IMR-90 (cell line): Measurements from ENCODE around the gene ZNHIT1. TPM values are rescaled to one million over a fixed set of nuclear protein-coding genes. Genes with fewer than 3 reads are reported as not detected.
A peak's percentile ranks its signal among the peaks of the same experiment; 100 is the strongest.

Experiments
- ATAC-seq: fragments of 200-7000 bp; cut with Tn5 transposase; 2 replicates; pipeline ENCODE4 v1.9.1; 2020; ENCODE audit warnings: low read depth, mild to moderate bottlenecking, moderate library complexity
- BruUV-seq: library from RNA; stranded (reverse); fragments of 400-500 nt; replicated peaks from 2 replicates; lab custom pipeline; 2021; lab: Mats Ljungman, UMichigan
- CTCF ChIA-PET: fragments of 300-600 bp; formaldehyde crosslinking; extraction: SDS; loops from one replicate; lab custom pipeline; 2021; ENCODE audit warnings: antibody characterized with exemption; lab: Yijun Ruan, JAX
- POLR2A ChIA-PET: fragments of 300-600 bp; sonication (Branson Sonifier 250); formaldehyde crosslinking; loops from one replicate; lab custom pipeline; 2022; ENCODE audit warnings: antibody characterized with exemption; ENCODE audit not compliant: unreplicated experiment; lab: Charles Lee
- DNase-seq: peaks from one replicate; pipeline ENCODE4 v3.0.0; 2013
- H2AFZ ChIP-seq: replicated peaks from 2 replicates; pipeline ENCODE3; 2013; ENCODE audit warnings: low read length, mild to moderate bottlenecking; ENCODE audit not compliant: poor library complexity
- H2AK5ac ChIP-seq: 2 replicates; pipeline ENCODE4 v1.6.1; 2013; ENCODE audit warnings: low read depth, low read length, inconsistent platforms
- H2AK9ac ChIP-seq: replicated peaks from 2 replicates; pipeline ENCODE3; 2013; ENCODE audit warnings: mild to moderate bottlenecking, low read depth, low read length, moderate library complexity; ENCODE audit not compliant: poor library complexity
- H2BK120ac ChIP-seq: 2 replicates; pipeline ENCODE4 v1.6.1; 2013; ENCODE audit warnings: low read depth, low read length, inconsistent platforms
- H2BK15ac ChIP-seq: 3 replicates; pipeline ENCODE4 v1.6.1; 2013; ENCODE audit warnings: low read depth, low read length, inconsistent platforms
- H2BK20ac ChIP-seq: 2 replicates; pipeline ENCODE4 v1.6.1; 2013; ENCODE audit warnings: low read depth, mild to moderate bottlenecking, inconsistent platforms, low read length, moderate library complexity
- H2BK5ac ChIP-seq: 2 replicates; pipeline ENCODE4 v1.6.1; 2013; ENCODE audit warnings: mild to moderate bottlenecking, low read depth, low read length, inconsistent platforms; ENCODE audit not compliant: poor library complexity, severe bottlenecking
- H3K14ac ChIP-seq: replicated peaks from 2 replicates; pipeline ENCODE4 v1.6.1; 2013; ENCODE audit warnings: low read depth, low read length, inconsistent platforms
- H3K18ac ChIP-seq: 2 replicates; pipeline ENCODE4 v1.6.1; 2013; ENCODE audit warnings: low read depth, low read length, control low read depth
- H3K23ac ChIP-seq: 2 replicates; pipeline ENCODE4 v1.6.1; 2013; ENCODE audit warnings: low read depth, low read length, inconsistent platforms
- H3K27ac ChIP-seq: 2 replicates; pipeline ENCODE4 v1.5.1; 2013; ENCODE audit warnings: mild to moderate bottlenecking, control low read depth, low read length; ENCODE audit not compliant: insufficient read depth
- H3K27me3 ChIP-seq: 2 replicates; pipeline ENCODE4 v1.6.1; 2013; ENCODE audit warnings: low read length; ENCODE audit not compliant: control insufficient read depth, insufficient read depth
- H3K36me3 ChIP-seq: 2 replicates; pipeline ENCODE4 v1.6.1; 2013; ENCODE audit warnings: low read length, mixed read lengths; ENCODE audit not compliant: control insufficient read depth, insufficient read depth
- H3K4ac ChIP-seq: 2 replicates; pipeline ENCODE4 v1.6.1; 2013; ENCODE audit warnings: low read depth, low read length, inconsistent platforms
- H3K4me1 ChIP-seq: 2 replicates; pipeline ENCODE4 v1.6.1; 2013; ENCODE audit warnings: low read length, mixed read lengths; ENCODE audit not compliant: control insufficient read depth, insufficient read depth
- H3K4me2 ChIP-seq: 2 replicates; pipeline ENCODE4 v1.6.1; 2013; ENCODE audit warnings: low read depth, mild to moderate bottlenecking, control low read depth, low read length, moderate library complexity
- H3K4me3 ChIP-seq: 2 replicates; pipeline ENCODE4 v1.5.1; 2013; ENCODE audit warnings: low read depth, mild to moderate bottlenecking, control low read depth, low read length, moderate library complexity; ENCODE audit not compliant: insufficient read depth
- H3K56ac ChIP-seq: 2 replicates; pipeline ENCODE4 v1.6.1; 2013; ENCODE audit warnings: low read length, inconsistent platforms; ENCODE audit not compliant: insufficient read depth; ENCODE audit errors: extremely low read depth
- H3K79me1 ChIP-seq, 2 experiments: 2 replicates each; pipeline ENCODE4 v1.6.1; 2013; ENCODE audit warnings: low read length in 2 of 2, inconsistent platforms in 1 of 2, low read depth in 1 of 2
- H3K9ac ChIP-seq: 2 replicates; pipeline ENCODE4 v1.6.1; 2013; ENCODE audit warnings: low read depth, low read length, control low read depth
- H3K9me1 ChIP-seq: 2 replicates; pipeline ENCODE4 v1.6.1; 2013; ENCODE audit warnings: low read length, inconsistent platforms; ENCODE audit not compliant: insufficient read depth
- H3K9me3 ChIP-seq: 2 replicates; pipeline ENCODE4 v1.6.1; 2013; ENCODE audit warnings: low read length; ENCODE audit not compliant: control insufficient read depth, insufficient read depth
- H4K20me1 ChIP-seq: 2 replicates; pipeline ENCODE4 v1.6.1; 2013; ENCODE audit warnings: low read length, inconsistent platforms; ENCODE audit not compliant: insufficient read depth
- H4K5ac ChIP-seq: 2 replicates; pipeline ENCODE4 v1.6.1; 2013; ENCODE audit warnings: mild to moderate bottlenecking, low read depth, low read length, control low read depth
- H4K8ac ChIP-seq, 2 experiments: 2 replicates each; pipeline ENCODE4 v1.6.1; 2013; ENCODE audit warnings: low read depth in 2 of 2, low read length in 2 of 2, control low read depth in 1 of 2, inconsistent platforms in 1 of 2
- H4K91ac ChIP-seq: 2 replicates; pipeline ENCODE4 v1.6.1; 2013; ENCODE audit warnings: low read depth, low read length, inconsistent platforms; ENCODE audit not compliant: insufficient read depth
- BHLHE40 ChIP-seq: fragments of 150-350 bp; IDR thresholded peaks from 2 replicates; pipeline ENCODE4 v1.6.1; 2016; ENCODE audit warnings: mild to moderate bottlenecking, low read depth, low read length
- CEBPB ChIP-seq: IDR thresholded peaks from 2 replicates; pipeline ENCODE4 v1.6.1; 2012; ENCODE audit warnings: low read depth, low read length, improper control_type of control experiment
- CHD1 ChIP-seq: IDR thresholded peaks from 2 replicates; pipeline ENCODE4 v1.6.1; 2012; ENCODE audit warnings: low read depth, low read length, improper control_type of control experiment
- FOS ChIP-seq: fragments of 150-350 bp; IDR thresholded peaks from 2 replicates; pipeline ENCODE4 v1.6.1; 2016; ENCODE audit warnings: low read depth, low read length
- MAFK ChIP-seq: IDR thresholded peaks from 2 replicates; pipeline ENCODE4 v1.6.1; 2012; ENCODE audit warnings: low read depth, low read length, improper control_type of control experiment
- MAZ ChIP-seq: IDR thresholded peaks from 2 replicates; pipeline ENCODE4 v1.6.1; 2012; ENCODE audit warnings: low read depth, mild to moderate bottlenecking, low read length, improper control_type of control experiment, moderate library complexity, borderline replicate concordance
- MXI1 ChIP-seq: IDR thresholded peaks from 2 replicates; pipeline ENCODE4 v1.6.1; 2012; ENCODE audit warnings: low read depth, mild to moderate bottlenecking, low read length, moderate library complexity, borderline replicate concordance
- NFE2L2 ChIP-seq: fragments of 150-350 bp; IDR thresholded peaks from 2 replicates; pipeline ENCODE4 v1.6.1; 2016; ENCODE audit warnings: low read depth, mild to moderate bottlenecking, low read length
- POLR2A ChIP-seq: IDR thresholded peaks from 2 replicates; pipeline ENCODE4 v1.6.1; 2012; ENCODE audit warnings: mild to moderate bottlenecking, low read depth, low read length
- RAD21 ChIP-seq: IDR thresholded peaks from 2 replicates; pipeline ENCODE4 v1.6.1; 2012; ENCODE audit warnings: low read length, improper control_type of control experiment
- RCOR1 ChIP-seq: IDR thresholded peaks from 2 replicates; pipeline ENCODE4 v1.6.1; 2012; ENCODE audit warnings: mild to moderate bottlenecking, low read length, improper control_type of control experiment; ENCODE audit not compliant: insufficient replicate concordance
- RFX5 ChIP-seq: IDR thresholded peaks from 2 replicates; pipeline ENCODE4 v1.8.0; 2012; ENCODE audit warnings: low read depth, mild to moderate bottlenecking, low read length, moderate library complexity
- SMC3 ChIP-seq: fragments of 150-350 bp; IDR thresholded peaks from 2 replicates; pipeline ENCODE4 v1.6.1; 2016; ENCODE audit warnings: low read depth, mild to moderate bottlenecking, antibody characterized with exemption, low read length, moderate library complexity
- WGBS, 2 experiments: methylation state at CpG; one replicate each; pipeline versions ENCODE4 v1.1.5 to v1.1.7; 2013; ENCODE audit warnings: missing lambda C conversion rate in 2 of 2; ENCODE audit not compliant: insufficient read length in 1 of 2; ENCODE audit errors: extremely low coverage in 2 of 2; 5-methylcytosine and 5-hydroxymethylcytosine counted together
- dilution Hi-C: fragments of 300-500 bp; cut with HindIII; formaldehyde crosslinking; loops from one replicate; pipeline ENCODE4 v1.14.3; 2018; ENCODE audit warnings: low sequenced_read_pairs; ENCODE audit not compliant: unreplicated experiment
- in situ Hi-C: fragments of 300-500 bp; cut with MboI; formaldehyde crosslinking; loops from 3 replicates; pipeline ENCODE4 v1.14.3; 2019; ENCODE audit warnings: low sequenced_read_pairs, inconsistent platforms, mixed read lengths
- intact Hi-C: fragments of 100-400 bp; cut with micrococcal nuclease; formaldehyde crosslinking; loops from 2 replicates; pipeline ENCODE4 v1.10.0; 2022
- polyA plus RNA-seq, 3 experiments: library from polyadenylated mRNA; depleted of rRNA; stranded (reverse); fragments of >200 nt; gene quantifications; 2 replicates each; pipeline ENCODE4 v1.2.3, GENCODE V29; 2012; ENCODE audit warnings: low replicate concordance in 1 of 3
- total RNA-seq: library from RNA; depleted of rRNA; stranded (reverse); fragments of >200 nt; gene quantifications from 2 replicates; pipeline ENCODE4 v1.2.3, GENCODE V29; 2012
- TF ChIP-seq, protein P1 (sequence below): conservative IDR thresholded peaks from 2 replicates; pipeline ENCODE4 v1.5.1; 2012; ENCODE audit warnings: mild to moderate bottlenecking, low read depth, low read length, improper control_type of control experiment
- TF ChIP-seq, protein P2 (sequence below): fragments of 150-350 bp; IDR thresholded peaks from 2 replicates; pipeline ENCODE4 v1.6.1; 2016; ENCODE audit warnings: low read depth, mild to moderate bottlenecking, low read length, moderate library complexity, borderline replicate concordance
- TF ChIP-seq, protein P3 (sequence below): fragments of 150-350 bp; IDR thresholded peaks from 2 replicates; pipeline ENCODE4 v1.6.1; 2017; ENCODE audit warnings: mild to moderate bottlenecking, antibody characterized with exemption, low read length, low read depth

Gene ZNHIT1
- total and polyA plus RNA-seq, 2 of the 4 experiments (the other 2 are of a cell fraction) = 31.7 to 47.1 TPM

DNA sequence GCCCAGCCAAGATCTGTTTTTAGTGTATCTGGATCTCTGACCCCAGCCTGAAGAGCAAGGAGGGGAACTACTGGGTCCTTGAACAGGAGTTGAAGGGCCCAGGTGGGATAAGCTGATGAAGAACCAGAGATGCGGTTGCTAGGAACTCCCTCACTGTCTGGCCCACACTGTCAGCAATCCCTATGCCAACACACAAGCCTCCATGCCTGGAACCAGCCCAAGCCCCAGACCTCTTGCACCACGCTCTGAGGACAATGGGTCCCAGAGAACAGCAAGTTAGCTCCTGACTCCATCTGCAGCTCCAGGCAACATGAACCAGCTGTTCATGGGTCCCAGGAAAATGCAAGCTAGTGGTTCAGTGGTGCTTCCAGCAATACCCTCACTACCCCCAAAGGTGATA lies 40.3 kb upstream of the ZNHIT1 start:
- Histone ChIP-seq H3K36me3 (no peaks in the 10 kb centered on the region), H2AK9ac (no peak overlapping the region), H4K91ac (no peak overlapping the region), H3K56ac (no peak overlapping the region), H3K4ac (no peak overlapping the region), H2BK5ac (no peak overlapping the region), H2AK5ac (no peak overlapping the region), H3K27me3 (peaks cover 75% of the 10 kb centered on the region), H3K4me3 (no peak overlapping the region), H3K4me1 (no peaks in the 10 kb centered on the region; the same call in 1 of the 2 replicates), H3K4me2 (no peak overlapping the region), H3K9me1 (no peaks in the 10 kb centered on the region), H3K9me3 (peaks cover 4% of the 10 kb centered on the region; the same call in 1 of the 2 replicates), H2AFZ (peak overlapping the region; percentile 3), H2BK20ac (no peak overlapping the region), H3K27ac (no peak overlapping the region), H2BK120ac (no peak overlapping the region), H4K8ac (no peak overlapping the region), H3K79me1 (no peaks in the 10 kb centered on the region), H3K23ac (no peak overlapping the region; the same call in 1 of the 2 replicates), H4K20me1 (no peaks in the 10 kb centered on the region; the same call in 1 of the 2 replicates), H2BK15ac (no peak overlapping the region), H3K18ac (no peak overlapping the region), H3K14ac (no peak overlapping the region), H4K5ac (no peak overlapping the region), H3K9ac (no peak overlapping the region)
- intact Hi-C loops (no loop called here), dilution Hi-C loops (no loop called here), in situ Hi-C loops (no loop called here)
- TF ChIP-seq RFX5 (no peak), CHD1 (no peak), NFE2L2 (no peak), CEBPB (no peak), MAFK (no peak), RCOR1 (no peak), MAZ (no peak), MXI1 (no peak), POLR2A (no peak), BHLHE40 (no peak), FOS (no peak), RAD21 (no peak), SMC3 (no peak)
- TF ChIP-seq, protein P1, sequence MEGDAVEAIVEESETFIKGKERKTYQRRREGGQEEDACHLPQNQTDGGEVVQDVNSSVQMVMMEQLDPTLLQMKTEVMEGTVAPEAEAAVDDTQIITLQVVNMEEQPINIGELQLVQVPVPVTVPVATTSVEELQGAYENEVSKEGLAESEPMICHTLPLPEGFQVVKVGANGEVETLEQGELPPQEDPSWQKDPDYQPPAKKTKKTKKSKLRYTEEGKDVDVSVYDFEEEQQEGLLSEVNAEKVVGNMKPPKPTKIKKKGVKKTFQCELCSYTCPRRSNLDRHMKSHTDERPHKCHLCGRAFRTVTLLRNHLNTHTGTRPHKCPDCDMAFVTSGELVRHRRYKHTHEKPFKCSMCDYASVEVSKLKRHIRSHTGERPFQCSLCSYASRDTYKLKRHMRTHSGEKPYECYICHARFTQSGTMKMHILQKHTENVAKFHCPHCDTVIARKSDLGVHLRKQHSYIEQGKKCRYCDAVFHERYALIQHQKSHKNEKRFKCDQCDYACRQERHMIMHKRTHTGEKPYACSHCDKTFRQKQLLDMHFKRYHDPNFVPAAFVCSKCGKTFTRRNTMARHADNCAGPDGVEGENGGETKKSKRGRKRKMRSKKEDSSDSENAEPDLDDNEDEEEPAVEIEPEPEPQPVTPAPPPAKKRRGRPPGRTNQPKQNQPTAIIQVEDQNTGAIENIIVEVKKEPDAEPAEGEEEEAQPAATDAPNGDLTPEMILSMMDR = no peak
- TF ChIP-seq, protein P2, sequence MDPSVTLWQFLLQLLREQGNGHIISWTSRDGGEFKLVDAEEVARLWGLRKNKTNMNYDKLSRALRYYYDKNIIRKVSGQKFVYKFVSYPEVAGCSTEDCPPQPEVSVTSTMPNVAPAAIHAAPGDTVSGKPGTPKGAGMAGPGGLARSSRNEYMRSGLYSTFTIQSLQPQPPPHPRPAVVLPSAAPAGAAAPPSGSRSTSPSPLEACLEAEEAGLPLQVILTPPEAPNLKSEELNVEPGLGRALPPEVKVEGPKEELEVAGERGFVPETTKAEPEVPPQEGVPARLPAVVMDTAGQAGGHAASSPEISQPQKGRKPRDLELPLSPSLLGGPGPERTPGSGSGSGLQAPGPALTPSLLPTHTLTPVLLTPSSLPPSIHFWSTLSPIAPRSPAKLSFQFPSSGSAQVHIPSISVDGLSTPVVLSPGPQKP = no peak
- TF ChIP-seq, protein P3, sequence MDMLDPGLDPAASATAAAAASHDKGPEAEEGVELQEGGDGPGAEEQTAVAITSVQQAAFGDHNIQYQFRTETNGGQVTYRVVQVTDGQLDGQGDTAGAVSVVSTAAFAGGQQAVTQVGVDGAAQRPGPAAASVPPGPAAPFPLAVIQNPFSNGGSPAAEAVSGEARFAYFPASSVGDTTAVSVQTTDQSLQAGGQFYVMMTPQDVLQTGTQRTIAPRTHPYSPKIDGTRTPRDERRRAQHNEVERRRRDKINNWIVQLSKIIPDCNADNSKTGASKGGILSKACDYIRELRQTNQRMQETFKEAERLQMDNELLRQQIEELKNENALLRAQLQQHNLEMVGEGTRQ = no peak
- DNase-seq = no peak
- WGBS, 2 experiments = no CpG with 5 or more reads among the region's 2 CpGs
- ATAC-seq = no peak
- no TSS peak for BruUV-seq
- ChIA-PET POLR2A (no interaction called here), CTCF (interaction anchor here (1.6 kb wide), 2 partner anchors 15 to 34 kb away, joined by 3 to 5 read pairs; no protein-coding TSS in a partner anchor)
